NCI-H2171 (cell line): ENCODE results near the gene BEX2.
"Not testable (repeated sequence)": the region's sequence is repeated elsewhere in the genome, so short reads cannot be mapped to it uniquely, and the experiment has no call there.

Experiments
- DNase-seq: peaks from one replicate; lab custom pipeline; 2025; lab: John Stamatoyannopoulos, UW

BEX2 gene

GRCh38 chrX:103310555-103311398, at the start of gene BEX2:
TSS of gene BEX2 (minus strand) at chrX:103310990. CDS start at chrX:103309976, 1,014 bp downstream.
- peak; percentile 67 for DNase-seq

- no peak for DNase-seq
Measured at GRCh38 chrX:103360092-103360491, 49.3 kb upstream of the BEX2 start.

DNA sequence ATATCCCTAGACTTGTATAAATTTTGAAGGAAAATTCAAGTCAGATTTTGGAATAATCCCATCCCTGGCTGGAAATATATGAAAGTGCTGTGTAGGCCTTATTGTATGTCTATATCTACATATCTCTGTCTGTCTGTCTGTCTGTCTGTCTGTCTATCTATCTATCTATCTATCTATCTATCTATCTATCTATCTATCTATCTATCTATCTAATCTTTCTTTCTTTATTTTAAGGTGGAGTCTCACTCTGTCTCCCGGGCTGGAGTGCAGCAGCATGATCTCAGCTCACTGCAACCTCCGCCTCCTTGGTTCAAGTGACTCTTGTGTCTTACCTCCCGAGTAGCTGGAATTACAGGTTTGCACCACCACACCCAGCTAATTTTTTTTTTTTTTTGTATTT, 48.8 kb upstream of the BEX2 start:
- not testable (repeated sequence) for DNase-seq

GRCh38 chrX:103357871-103358270, 47.1 kb upstream of the BEX2 start:
- DNase-seq: no peak

DNA sequence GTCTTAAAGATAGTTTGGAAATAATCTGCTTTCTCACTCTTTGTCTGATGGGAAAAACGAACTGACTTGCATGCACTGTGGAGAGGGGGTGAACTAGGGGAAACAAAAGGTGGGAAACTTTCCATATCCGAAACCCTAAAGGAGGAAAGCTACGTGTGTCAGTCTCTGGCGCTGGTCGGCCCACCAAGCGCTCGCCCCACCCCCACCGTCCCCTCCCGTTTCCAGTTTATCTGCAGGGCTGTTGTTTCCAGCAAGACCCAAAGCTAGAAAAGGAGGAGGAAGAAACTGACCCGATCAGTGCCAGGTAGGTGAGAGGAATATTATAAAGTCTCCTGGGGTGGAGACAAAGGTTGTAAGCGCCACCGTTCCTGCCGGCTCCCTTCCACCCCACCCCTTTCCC, 46.1 kb upstream of the BEX2 start:
- no peak for DNase-seq

DNA sequence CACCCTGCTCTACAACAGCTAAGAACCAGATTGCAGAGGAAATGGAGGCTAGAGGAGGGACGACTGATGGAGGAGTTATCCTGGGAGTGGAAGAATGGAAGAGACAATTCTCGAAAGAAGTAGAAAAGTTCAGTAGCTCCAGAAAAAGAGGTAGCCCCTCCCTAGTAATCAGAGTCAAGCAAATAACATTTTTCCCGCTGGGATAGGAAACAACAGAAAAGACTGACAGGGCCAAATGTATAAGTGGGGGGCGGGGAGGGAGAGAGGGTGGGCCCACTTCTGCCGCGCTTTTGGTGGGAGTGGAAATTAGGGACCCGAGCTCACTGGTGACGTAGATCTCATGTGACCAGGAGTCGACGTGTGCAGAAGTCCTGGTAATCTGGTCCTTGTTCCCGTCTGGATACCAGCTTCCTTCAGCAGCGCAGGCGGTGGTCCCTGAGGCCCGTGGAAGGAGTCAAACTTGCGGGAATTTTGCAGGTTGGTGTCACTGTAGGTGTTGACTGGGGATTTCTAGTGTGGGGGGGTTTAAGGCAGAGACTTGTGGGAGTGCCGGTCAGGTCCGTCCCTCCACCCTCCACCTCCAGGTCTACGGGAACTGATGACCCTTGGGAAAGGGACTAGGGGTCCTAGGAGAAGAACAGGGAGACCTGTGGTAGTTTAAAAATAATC, 45.5 kb upstream of the BEX2 start, which contains the start of gene TCEAL9:
TSS of gene TCEAL9 (plus strand) at position 377 of the 669 bp plus-strand sequence. CDS start 1,179 bp downstream, outside the sequence.
- peak; percentile 56 for DNase-seq

DNA sequence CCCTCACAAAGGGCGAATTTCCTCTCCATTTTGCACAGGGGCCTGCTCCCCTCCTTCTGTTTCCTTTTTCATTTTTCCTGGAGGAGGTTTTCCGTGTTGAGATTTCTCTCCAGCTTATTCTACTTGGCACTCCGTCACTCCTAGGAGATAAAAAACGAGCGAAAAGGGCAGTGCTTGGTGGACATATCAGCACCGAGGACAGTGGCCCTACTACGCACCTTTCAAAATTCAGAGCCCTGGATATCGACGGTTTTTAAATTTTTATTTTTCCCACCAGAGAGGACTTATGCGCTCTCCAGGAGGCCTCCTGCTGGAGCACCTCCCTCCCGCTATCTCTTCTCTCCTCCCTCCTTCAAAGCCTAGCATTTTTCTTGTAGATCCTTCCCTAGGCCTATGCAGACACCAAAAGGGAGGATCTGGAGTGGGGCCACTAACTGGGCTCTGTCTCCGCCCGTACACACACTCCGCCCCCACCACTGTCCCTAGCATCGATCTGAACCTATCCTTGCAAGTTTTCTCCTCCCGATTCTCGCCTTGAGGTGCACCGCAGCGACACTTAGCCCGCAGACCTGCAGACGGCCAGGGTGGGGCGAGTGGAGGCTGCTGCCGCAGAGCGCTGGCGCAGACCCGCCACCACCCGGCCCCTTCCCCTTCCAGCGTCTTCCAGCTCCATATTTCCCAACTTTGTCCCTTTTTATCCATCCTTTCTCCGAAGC, 37.0 kb upstream of the BEX2 start:
- no peak for DNase-seq

DNA sequence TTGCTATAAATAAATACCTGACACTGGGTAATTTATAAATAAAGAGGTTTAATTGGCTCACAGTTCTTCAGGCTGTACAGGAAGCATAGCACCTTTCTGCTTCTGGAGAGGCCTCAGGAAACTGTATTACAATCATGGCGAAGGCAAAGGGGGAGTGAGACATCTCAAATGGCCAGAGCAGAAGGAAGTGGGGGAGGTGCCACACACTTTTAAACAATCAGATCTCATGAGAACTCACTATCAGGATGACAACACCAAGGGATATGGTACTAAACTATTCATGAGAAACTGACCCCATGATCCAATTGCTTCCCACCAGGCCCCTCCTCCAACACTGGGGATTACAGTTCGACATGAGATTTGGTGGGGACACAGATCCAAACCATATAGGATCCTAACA, 33.8 kb upstream of the BEX2 start:
- no peak for DNase-seq

DNA sequence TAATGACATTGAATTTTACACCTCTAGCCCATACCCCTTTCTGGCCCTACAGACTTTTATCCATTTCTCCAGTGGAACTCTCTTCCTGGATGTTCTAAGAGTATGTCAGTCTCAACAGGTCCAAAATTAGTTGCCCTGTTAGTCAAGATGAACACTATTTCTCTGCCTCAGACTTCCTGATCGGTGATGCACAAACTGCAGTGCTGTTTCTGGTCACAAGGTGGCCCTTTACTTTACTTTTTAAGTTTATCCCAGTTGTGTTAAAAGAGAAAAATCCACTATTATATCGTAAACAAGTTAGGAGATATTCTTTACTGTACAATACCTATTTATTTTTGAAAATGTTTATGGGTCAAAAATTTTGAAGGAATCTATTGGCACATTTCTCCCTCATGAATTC, 32.3 kb upstream of the BEX2 start:
- no peak for DNase-seq

DNA sequence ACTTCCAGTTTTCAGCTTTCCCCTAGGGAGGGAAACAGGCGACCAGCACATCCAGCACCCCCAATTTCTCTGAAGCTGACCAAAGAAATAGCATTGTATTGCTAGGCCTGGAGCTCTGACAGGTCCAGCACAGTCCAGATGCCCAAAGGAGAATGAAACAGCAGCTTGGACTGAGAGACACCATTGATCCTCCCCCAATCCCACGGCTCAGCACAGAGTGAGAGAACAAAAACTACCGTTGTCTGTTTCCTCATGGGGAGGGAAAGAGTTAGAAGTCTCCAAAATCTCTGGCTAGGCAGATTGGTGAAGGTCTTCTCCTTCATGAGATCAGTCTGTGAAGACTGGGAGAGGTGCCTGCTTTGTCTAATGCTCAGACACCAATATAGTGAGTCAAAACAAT, 27.9 kb upstream of the BEX2 start:
- no peak for DNase-seq

GRCh38 chrX:103330681-103331288, 20.0 kb upstream of the BEX2 start:
- DNase-seq: no peak

GRCh38 chrX:103329991-103330390, 19.2 kb upstream of the BEX2 start, which contains the start of gene TCEAL7:
TSS of gene TCEAL7 (plus strand) at chrX:103330239. CDS start at chrX:103331404, 1,165 bp downstream.
- DNase-seq: no peak

GRCh38 chrX:103311399-103311780, 600 bp upstream of the BEX2 start:
- DNase-seq: no peak

GRCh38 chrX:103309860-103310554, 783 bp downstream of the BEX2 start:
- no peak for DNase-seq

DNA sequence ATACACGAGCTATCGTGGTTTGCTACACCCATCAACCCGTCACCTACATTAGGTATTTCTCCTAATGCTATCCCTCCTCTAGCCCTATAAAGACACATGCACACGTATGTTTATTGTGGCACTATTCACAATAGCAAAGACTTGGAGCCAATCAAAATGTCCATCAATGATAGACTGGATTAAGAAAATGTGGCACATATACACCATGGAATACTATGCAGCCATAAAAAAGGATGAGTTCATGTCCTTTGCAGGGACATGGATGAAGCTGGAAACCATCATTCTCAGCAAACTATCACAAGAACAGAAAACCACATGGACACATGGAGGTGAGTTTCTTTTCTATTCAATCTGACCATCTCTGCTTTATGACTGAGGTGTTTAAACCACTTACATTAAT, 5.1 kb downstream of the BEX2 start:
- not testable (repeated sequence) for DNase-seq

GRCh38 chrX:103304705-103305104, 6.1 kb downstream of the BEX2 start:
- DNase-seq: no peak

DNA sequence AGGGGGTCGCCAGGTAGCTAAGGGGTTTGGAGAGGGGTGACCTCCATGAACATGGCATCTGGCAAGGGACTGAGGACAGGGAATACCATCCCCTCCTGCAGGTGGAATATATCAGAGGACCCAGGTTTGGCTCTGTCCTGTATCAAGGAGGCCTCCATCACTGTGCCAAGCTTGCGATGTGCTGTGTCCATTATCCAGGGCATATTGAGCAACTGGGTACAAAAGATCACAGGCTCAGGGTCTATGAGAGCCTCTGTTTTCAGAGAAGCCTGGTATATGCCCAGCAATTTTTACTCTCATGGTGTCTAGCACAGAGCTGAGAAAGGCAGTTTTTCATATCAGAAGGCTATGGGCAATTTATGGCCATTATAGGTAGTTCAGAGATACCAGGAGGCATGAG, 17.7 kb downstream of the BEX2 start:
- DNase-seq: no peak

GRCh38 chrX:103279624-103280023, 31.2 kb downstream of the BEX2 start:
- DNase-seq: no peak

- peak; percentile 11 for DNase-seq
Measured at GRCh38 chrX:103276581-103277002, 34.2 kb downstream of the BEX2 start, which contains the start of gene TCEAL5. TSS of gene TCEAL5 (minus strand) at chrX:103276750. CDS start at chrX:103274563, 2,187 bp downstream.

GRCh38 chrX:103275947-103276567, 34.7 kb downstream of the BEX2 start:
- no peak for DNase-seq

GRCh38 chrX:103274284-103274683, 36.5 kb downstream of the BEX2 start:
- DNase-seq: no peak
